SU-DHL-6 (cell line): Measurements from ENCODE around the gene TCEANC2.
A peak's percentile ranks its signal among the peaks of the same experiment; 100 is the strongest.

Experiments
- H2AFZ ChIP-seq: fragments of 200-600 bp; sonication (generic); 2 replicates; pipeline ENCODE4 v1.6.1; 2014; ENCODE audit warnings: low read depth, mild to moderate bottlenecking, moderate library complexity, mixed read lengths, antibody characterized with exemption, low read length; ENCODE audit not compliant: severe bottlenecking
- H3F3A ChIP-seq: fragments of 200-600 bp; shearing (Covaris generic); 2 replicates; pipeline ENCODE4 v1.6.0; 2016; ENCODE audit warnings: antibody characterized with exemption, mild to moderate bottlenecking; ENCODE audit not compliant: insufficient read depth
- H3K27ac ChIP-seq: fragments of 200-600 bp; sonication (generic); 2 replicates; pipeline ENCODE4 v1.5.1; 2016; ENCODE audit warnings: low read depth, mild to moderate bottlenecking, low read length, moderate library complexity, mixed read lengths
- H3K27me3 ChIP-seq: fragments of 200-600 bp; sonication (generic), shearing (Covaris generic); 2 replicates; pipeline ENCODE4 v1.6.0; 2014; ENCODE audit warnings: mild to moderate bottlenecking, low read length
- H3K36me3 ChIP-seq: fragments of 200-600 bp; sonication (generic); 2 replicates; pipeline ENCODE4 v1.6.1; 2014; ENCODE audit warnings: mild to moderate bottlenecking, low read length, mixed read lengths
- H3K4me2 ChIP-seq: fragments of 300-600, 200-600 bp; shearing (Covaris generic), sonication (generic); 2 replicates; pipeline ENCODE4 v1.6.0; 2014; ENCODE audit warnings: low read length, low read depth, mild to moderate bottlenecking; ENCODE audit not compliant: poor library complexity, severe bottlenecking
- H3K4me3 ChIP-seq: fragments of 200-600 bp; sonication (generic); 2 replicates; pipeline ENCODE4 v1.5.1; 2014; ENCODE audit warnings: antibody characterized with exemption, low read length, mild to moderate bottlenecking, mixed read lengths; ENCODE audit not compliant: insufficient read depth, poor library complexity, severe bottlenecking
- H3K79me2 ChIP-seq: fragments of 200-600 bp; sonication (generic); 2 replicates; pipeline ENCODE4 v1.6.1; 2014; ENCODE audit warnings: mild to moderate bottlenecking, low read length, moderate library complexity; ENCODE audit not compliant: insufficient read depth
- H3K9ac ChIP-seq: fragments of 200-600 bp; sonication (generic); 2 replicates; pipeline ENCODE4 v1.7.0; 2014; ENCODE audit warnings: mild to moderate bottlenecking, low read length
- H3K9me2 ChIP-seq: fragments of 200-600 bp; sonication (generic); replicated peaks from 2 replicates; pipeline ENCODE4 v1.6.1; 2014; ENCODE audit warnings: low read length; ENCODE audit not compliant: insufficient read depth
- H3K9me3 ChIP-seq: fragments of 200-600 bp; sonication (generic); 2 replicates; pipeline ENCODE4 v1.6.1; 2014; ENCODE audit warnings: low read length, mixed read lengths; ENCODE audit not compliant: insufficient read depth
- H4K20me1 ChIP-seq: fragments of 200-600 bp; sonication (generic); 2 replicates; pipeline ENCODE4 v1.6.1; 2014; ENCODE audit warnings: low read depth, mild to moderate bottlenecking, antibody characterized with exemption, low read length, moderate library complexity, mixed read lengths
- EZH2phosphoT487 ChIP-seq: fragments of 200-600 bp; sonication (generic), shearing (Covaris generic); conservative IDR thresholded peaks from 2 replicates; pipeline ENCODE4 v1.6.1; 2018; ENCODE audit warnings: mild to moderate bottlenecking, antibody characterized with exemption, low read length, moderate library complexity, mixed read lengths
- TF ChIP-seq, protein P1 (sequence below): fragments of 200-600 bp; sonication (generic); IDR thresholded peaks from one replicate; pipeline ENCODE4 v1.5.1; 2017; ENCODE audit warnings: antibody characterized with exemption, mild to moderate bottlenecking, low read length, moderate library complexity; ENCODE audit not compliant: insufficient read depth, poor library complexity, severe bottlenecking

TCEANC2 gene

DNA sequence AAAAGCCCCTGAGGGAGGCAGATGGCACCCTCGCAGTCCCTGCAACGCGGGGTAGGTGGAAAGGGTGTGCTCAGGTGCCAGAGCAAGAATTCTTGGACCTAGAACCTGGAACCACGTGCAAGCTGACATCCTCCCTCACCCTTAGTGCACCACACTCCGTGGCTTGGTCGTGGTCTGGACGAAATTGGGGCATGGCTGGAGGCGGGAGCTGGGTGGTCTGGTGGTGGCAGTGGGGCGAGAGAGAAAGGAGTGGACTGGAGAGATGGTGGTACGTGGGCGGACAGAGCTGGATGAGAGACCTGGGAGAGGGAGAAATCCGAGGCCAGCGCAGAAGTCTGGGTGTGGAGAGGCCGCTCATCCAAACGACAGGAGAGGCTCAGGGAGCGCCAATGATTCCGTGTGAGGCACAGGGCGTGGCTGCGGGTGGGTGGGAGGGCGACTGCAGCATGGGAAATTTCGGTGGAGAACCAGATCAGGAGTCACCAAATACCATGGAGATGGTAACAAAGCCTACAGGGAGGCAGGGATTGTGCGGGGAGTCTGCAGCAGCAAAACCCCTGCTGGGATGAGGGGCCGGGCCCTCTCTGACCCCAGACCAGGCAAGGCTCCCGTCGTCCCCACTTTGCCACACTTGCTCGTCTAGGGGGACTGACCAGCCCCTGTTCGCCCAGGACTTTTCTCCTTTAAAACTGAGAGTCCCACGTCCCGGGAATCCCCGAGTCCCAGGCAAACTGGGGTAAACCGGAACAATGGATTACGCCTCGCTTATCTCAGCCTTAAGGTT, 67.5 kb downstream of the TCEANC2 start:
- Histone ChIP-seq H3K79me2 (no peaks in the 10 kb centered on the region), H4K20me1 (no peaks in the 10 kb centered on the region), H3K27me3 (no peaks in the 10 kb centered on the region), H2AFZ (no peak overlapping the region), H3F3A (no peaks in the 10 kb centered on the region), H3K9me3 (no peaks in the 10 kb centered on the region), H3K9ac (no peak overlapping the region), H3K4me3 (no peak overlapping the region), H3K27ac (no peak overlapping the region), H3K36me3 (no peaks in the 10 kb centered on the region), H3K4me2 (no peak overlapping the region), H3K9me2 (no peaks in the 10 kb centered on the region)
- TF ChIP-seq, protein P1, sequence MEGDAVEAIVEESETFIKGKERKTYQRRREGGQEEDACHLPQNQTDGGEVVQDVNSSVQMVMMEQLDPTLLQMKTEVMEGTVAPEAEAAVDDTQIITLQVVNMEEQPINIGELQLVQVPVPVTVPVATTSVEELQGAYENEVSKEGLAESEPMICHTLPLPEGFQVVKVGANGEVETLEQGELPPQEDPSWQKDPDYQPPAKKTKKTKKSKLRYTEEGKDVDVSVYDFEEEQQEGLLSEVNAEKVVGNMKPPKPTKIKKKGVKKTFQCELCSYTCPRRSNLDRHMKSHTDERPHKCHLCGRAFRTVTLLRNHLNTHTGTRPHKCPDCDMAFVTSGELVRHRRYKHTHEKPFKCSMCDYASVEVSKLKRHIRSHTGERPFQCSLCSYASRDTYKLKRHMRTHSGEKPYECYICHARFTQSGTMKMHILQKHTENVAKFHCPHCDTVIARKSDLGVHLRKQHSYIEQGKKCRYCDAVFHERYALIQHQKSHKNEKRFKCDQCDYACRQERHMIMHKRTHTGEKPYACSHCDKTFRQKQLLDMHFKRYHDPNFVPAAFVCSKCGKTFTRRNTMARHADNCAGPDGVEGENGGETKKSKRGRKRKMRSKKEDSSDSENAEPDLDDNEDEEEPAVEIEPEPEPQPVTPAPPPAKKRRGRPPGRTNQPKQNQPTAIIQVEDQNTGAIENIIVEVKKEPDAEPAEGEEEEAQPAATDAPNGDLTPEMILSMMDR: no peak
- TF ChIP-seq EZH2phosphoT487: no peak

DNA sequence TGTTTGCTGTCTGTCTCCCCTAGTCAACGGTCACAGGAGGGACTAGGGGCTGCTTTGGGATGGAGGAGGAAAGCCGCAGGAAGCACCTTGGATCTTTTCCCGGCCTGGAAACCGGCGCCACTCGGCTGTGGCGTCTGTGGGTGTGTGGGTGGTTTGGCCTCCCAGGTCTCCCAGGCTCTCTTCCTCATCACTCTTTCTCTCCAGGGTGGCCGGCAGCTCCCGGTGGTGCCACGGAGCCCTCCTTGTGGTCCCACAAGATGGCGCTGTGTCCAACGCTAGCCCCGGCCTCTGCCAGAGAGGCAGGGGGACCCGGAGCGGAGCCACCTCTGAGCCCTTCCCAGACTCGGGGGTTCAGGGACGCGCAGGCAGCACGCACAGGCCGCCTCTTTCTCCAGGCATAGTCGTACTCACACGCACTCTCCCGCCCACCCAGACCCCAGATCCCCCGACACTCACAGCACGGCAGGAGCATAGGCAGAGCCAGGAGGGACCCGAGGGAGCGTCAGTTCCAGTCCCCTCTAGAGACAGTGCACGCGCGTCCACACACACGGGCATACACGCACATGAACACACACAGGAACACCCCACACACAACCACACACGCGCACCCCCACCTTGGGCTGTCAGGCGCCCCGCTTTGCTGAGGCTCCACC, 68.2 kb downstream of the TCEANC2 start:
- H3K9ac ChIP-seq: no peak overlapping the region
- no peaks in the 10 kb centered on the region for H3K9me2 ChIP-seq
- TF ChIP-seq, protein P1: peak; percentile 33
- TF ChIP-seq EZH2phosphoT487: no peak
- H3K4me2 ChIP-seq: no peak overlapping the region
- H3F3A ChIP-seq: no peaks in the 10 kb centered on the region
- no peak overlapping the region for H3K27ac ChIP-seq
- no peak overlapping the region for H2AFZ ChIP-seq
- no peaks in the 10 kb centered on the region for H3K79me2 ChIP-seq
- no peak overlapping the region for H3K4me3 ChIP-seq
- H3K9me3 ChIP-seq: no peaks in the 10 kb centered on the region
- no peaks in the 10 kb centered on the region for H3K36me3 ChIP-seq
- no peaks in the 10 kb centered on the region for H4K20me1 ChIP-seq
- no peaks in the 10 kb centered on the region for H3K27me3 ChIP-seq

DNA sequence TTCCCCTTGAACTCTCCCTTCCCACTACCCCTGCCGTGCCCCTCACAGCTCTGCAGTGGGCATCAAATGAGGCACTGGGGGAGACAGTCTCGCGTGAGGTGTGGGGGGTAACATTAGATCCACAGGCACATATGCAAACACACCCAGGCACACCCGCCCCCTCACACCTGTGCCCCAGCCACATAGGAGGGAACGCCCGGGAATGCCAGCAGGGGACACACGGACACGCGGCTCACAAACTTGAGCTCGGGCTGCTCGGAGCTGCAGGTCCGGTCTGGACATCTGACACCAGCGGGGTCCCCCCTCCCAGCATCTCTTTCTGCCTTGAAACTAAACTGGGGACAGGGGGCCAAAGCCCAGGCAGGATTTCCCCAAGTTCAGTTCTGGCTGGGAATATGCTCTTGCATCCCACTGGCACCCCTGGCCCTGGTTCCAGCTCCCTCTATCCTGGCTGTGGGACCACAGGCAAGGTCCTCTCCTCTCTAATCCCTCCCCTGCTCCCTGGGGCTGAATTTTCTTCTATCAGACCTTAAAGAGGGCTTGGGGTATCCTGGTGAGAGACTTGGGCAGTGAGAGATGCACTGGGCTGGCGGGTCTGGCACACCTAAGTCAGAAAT, 68.8 kb downstream of the TCEANC2 start:
- Histone ChIP-seq H3K27me3 (no peaks in the 10 kb centered on the region), H3K79me2 (no peaks in the 10 kb centered on the region), H3K4me2 (no peak overlapping the region), H3K9ac (no peak overlapping the region), H3K4me3 (no peak overlapping the region), H3K9me2 (no peaks in the 10 kb centered on the region), H3K27ac (no peak overlapping the region), H4K20me1 (no peaks in the 10 kb centered on the region), H3F3A (no peaks in the 10 kb centered on the region), H3K36me3 (no peaks in the 10 kb centered on the region), H2AFZ (no peak overlapping the region), H3K9me3 (no peaks in the 10 kb centered on the region)
- TF ChIP-seq, protein P1: no peak
- TF ChIP-seq EZH2phosphoT487: no peak
